ENCODE data around the gene CTSZ.

DNA sequence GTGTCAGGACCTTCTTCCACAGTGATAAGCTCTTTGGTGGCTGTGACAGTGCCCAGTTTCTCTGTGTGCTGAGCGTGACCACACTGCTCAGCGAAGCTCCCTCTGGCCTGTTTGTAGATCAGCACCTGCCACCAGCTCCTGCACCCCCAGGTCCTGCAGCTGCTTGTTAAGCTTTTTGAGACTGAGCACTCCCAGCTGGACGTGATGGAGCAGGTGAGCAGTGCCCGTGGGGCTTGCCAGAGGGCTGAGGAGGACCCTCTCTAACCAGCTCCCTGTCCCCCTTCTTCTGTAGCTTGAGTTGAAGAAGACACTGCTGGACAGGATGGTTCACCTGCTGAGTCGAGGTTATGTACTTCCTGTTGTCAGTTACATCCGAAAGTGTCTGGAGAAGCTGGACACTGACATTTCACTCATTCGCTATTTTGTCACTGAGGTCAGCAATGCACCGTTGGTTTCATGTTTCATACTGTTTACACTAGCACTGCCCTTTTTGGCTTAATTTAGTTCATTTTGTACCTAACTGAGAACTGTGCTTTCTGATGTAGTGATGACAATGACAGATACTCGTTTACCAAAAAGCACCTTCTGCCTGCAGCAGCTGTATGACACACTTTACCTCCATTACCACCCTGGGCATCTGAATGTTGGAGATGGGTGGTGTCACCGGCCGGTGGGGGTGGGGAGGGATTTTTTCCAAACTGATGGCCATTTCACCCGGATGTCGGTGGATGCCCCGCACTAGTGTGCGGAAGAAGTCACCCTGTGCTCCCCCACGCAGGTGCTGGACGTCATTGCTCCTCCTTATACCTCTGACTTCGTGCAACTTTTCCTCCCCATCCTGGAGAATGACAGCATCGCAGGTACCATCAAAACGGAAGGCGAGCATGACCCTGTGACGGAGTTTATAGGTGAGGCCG, 13.5 kb downstream of the CTSZ start:
- TF ChIP-seq, protein P1, sequence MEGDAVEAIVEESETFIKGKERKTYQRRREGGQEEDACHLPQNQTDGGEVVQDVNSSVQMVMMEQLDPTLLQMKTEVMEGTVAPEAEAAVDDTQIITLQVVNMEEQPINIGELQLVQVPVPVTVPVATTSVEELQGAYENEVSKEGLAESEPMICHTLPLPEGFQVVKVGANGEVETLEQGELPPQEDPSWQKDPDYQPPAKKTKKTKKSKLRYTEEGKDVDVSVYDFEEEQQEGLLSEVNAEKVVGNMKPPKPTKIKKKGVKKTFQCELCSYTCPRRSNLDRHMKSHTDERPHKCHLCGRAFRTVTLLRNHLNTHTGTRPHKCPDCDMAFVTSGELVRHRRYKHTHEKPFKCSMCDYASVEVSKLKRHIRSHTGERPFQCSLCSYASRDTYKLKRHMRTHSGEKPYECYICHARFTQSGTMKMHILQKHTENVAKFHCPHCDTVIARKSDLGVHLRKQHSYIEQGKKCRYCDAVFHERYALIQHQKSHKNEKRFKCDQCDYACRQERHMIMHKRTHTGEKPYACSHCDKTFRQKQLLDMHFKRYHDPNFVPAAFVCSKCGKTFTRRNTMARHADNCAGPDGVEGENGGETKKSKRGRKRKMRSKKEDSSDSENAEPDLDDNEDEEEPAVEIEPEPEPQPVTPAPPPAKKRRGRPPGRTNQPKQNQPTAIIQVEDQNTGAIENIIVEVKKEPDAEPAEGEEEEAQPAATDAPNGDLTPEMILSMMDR (IDR thresholded peaks at IDR 0.05) = no peak
- TF ChIP-seq POLR2A (IDR thresholded peaks at IDR 0.05) = no peak
